ENCODE data around the gene MAP3K12. TPM values are rescaled to one million over a fixed set of nuclear protein-coding genes. Genes with fewer than 3 reads are reported as not detected.

The MAP3K12 gene
- total RNA-seq, 1 donor from 2014 or later = 11.1 TPM

DNA sequence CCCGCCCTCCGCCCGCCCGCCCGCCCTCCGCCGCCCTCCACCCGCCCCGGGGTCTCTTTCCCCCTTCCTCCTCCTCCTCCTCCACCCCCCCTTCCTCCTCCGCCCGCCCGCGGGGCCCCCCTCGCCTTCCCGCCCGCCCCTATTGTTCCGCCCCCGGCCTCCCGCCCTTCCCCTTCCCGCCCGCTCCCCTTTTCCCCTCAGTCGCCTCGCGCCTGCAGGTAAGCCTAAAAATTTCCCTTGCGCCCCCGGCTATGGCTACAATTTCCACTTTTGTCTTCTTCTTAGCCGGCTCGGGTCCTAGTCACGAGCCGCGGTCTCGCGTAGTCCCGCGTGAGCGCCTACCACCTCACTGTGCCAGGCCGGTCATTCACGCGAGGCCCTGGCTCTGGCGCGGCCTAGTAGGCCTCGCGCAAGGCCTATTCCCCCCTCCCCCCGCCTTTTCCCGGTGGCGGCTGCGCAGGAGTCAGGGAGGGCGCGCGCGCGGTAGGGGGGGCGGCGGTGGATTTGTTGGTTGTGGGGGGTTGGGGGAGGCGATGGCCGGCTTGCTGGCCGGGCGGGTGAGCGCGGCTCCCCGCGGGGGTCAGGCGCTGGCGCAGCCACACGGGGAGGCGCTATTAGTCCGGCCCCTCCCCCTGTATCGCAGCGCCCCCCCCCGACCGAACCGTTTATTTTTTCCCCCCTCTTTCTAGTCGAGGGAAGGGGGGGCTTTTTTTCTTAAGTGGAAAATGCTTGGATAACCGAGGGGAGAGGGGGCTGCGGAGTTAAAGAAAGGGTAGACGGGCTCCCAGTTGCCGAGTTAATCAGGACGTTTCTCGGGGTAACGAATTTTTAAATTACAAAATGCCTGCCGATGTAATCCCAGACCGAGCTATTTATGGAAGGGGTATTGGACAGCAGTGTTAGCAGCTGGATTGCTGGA lies 46.8 kb downstream of the MAP3K12 start:
- Histone ChIP-seq H3K4me2 (ENCODE audit: low read length) (peak overlapping the region; percentile 96), H4K20me1 (ENCODE audit: insufficient read depth, low read length) (peaks cover 48% of the 10 kb centered on the region), H3K4me3 (ENCODE audit: insufficient read depth, low read depth, low read length) (peak overlapping the region; percentile 100), H3K4me1 (ENCODE audit: insufficient read depth, low read length) (peaks cover 10% of the 10 kb centered on the region), H2AFZ (ENCODE audit: low read depth, low read length) (no peak overlapping the region), H3K27me3 (ENCODE audit: insufficient read depth, low read length) (no peaks in the 10 kb centered on the region), H3K79me2 (ENCODE audit: insufficient read depth, low read length) (peaks cover 53% of the 10 kb centered on the region), H3K9ac (ENCODE audit: low read length) (peak overlapping the region; percentile 99), H3K9me3 (ENCODE audit: insufficient read depth, low read depth, low read length) (no peaks in the 10 kb centered on the region), H3K27ac (ENCODE audit: low read depth, low read length) (peak overlapping the region; percentile 94), H3K36me3 (ENCODE audit: insufficient read depth, low read length) (peaks cover 41% of the 10 kb centered on the region)
- TF ChIP-seq EZH2 (IDR thresholded peaks at IDR 0.05; ENCODE audit: insufficient read depth, low read length) = no peak
- TF ChIP-seq, protein P1, sequence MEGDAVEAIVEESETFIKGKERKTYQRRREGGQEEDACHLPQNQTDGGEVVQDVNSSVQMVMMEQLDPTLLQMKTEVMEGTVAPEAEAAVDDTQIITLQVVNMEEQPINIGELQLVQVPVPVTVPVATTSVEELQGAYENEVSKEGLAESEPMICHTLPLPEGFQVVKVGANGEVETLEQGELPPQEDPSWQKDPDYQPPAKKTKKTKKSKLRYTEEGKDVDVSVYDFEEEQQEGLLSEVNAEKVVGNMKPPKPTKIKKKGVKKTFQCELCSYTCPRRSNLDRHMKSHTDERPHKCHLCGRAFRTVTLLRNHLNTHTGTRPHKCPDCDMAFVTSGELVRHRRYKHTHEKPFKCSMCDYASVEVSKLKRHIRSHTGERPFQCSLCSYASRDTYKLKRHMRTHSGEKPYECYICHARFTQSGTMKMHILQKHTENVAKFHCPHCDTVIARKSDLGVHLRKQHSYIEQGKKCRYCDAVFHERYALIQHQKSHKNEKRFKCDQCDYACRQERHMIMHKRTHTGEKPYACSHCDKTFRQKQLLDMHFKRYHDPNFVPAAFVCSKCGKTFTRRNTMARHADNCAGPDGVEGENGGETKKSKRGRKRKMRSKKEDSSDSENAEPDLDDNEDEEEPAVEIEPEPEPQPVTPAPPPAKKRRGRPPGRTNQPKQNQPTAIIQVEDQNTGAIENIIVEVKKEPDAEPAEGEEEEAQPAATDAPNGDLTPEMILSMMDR (IDR thresholded peaks at IDR 0.05; ENCODE audit: insufficient read depth, low read depth, low read length) = no peak
- H3K9me3 Mint-ChIP-seq (ENCODE audit: unreplicated experiment) = no peaks in the 10 kb centered on the region
- no peaks in the 10 kb centered on the region for H3K27me3 Mint-ChIP-seq (ENCODE audit: low read depth, unreplicated experiment)
- H3K27ac Mint-ChIP-seq (ENCODE audit: unreplicated experiment) = peak overlapping the region; percentile 95
- DNase-seq (ENCODE audit: low read depth) (peak; percentile 75), FAIRE-seq (no peak)
- peaks cover 8% of the 10 kb centered on the region for H3K4me1 Mint-ChIP-seq (ENCODE audit: low read depth, unreplicated experiment)
- peak overlapping the region; percentile 98 for H3K4me3 Mint-ChIP-seq (ENCODE audit: unreplicated experiment)
- peaks cover 18% of the 10 kb centered on the region for H3K36me3 Mint-ChIP-seq (ENCODE audit: low read depth, unreplicated experiment)

DNA sequence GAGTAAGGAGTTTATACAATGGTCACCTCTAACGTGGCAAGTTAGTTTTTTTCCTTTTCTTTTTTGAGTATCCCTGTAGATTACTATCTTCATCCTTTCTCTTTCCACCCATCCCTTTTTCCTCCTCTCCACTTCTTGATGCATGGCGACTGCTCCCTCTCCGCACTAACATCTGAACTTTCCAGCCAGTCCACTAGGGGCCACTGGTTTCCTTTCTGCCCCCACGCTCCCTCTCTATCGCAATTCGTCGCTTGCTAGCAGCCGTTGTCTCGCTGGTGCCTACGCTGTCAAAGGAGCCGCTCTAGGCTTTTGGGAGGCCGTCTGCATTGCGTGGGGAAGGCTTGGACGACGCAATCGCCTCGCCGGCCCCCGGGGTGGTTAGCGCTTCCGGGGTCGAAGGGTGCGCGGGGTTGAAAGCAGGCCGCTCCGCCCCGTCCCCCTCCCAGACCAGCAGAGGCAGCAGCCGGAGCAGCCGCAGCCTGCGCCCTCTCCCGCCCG lies 47.5 kb downstream of the MAP3K12 start, which contains the start of gene PCBP2:
Gene PCBP2, plus strand, starts transcription at position 442 of the 498 bp plus-strand sequence. CDS start 2,699 bp downstream, outside the sequence.
- H3K9me3 ChIP-seq (ENCODE audit: insufficient read depth, low read depth, low read length) = no peaks in the 10 kb centered on the region
- peak within 1 kb of the TSS; percentile 96 for H3K4me2 ChIP-seq (ENCODE audit: low read length)
- H2AFZ ChIP-seq (ENCODE audit: low read depth, low read length) = no peak within 1 kb of the TSS
- peaks cover 8% of the 10 kb centered on the region for H3K4me1 Mint-ChIP-seq (ENCODE audit: low read depth, unreplicated experiment)
- H3K27ac Mint-ChIP-seq (ENCODE audit: unreplicated experiment) = peak within 1 kb of the TSS; percentile 95
- peak within 1 kb of the TSS; percentile 99 for H3K9ac ChIP-seq (ENCODE audit: low read length)
- H3K4me3 ChIP-seq (ENCODE audit: insufficient read depth, low read depth, low read length) = peak within 1 kb of the TSS; percentile 100
- no peaks in the 10 kb centered on the region for H3K27me3 Mint-ChIP-seq (ENCODE audit: low read depth, unreplicated experiment)
- FAIRE-seq (no peak), DNase-seq (ENCODE audit: low read depth) (peak; percentile 99)
- no peaks in the 10 kb centered on the region for H3K27me3 ChIP-seq (ENCODE audit: insufficient read depth, low read length)
- peaks cover 41% of the 10 kb centered on the region for H4K20me1 ChIP-seq (ENCODE audit: insufficient read depth, low read length)
- H3K36me3 Mint-ChIP-seq (ENCODE audit: low read depth, unreplicated experiment) = peaks cover 18% of the 10 kb centered on the region
- H3K4me3 Mint-ChIP-seq (ENCODE audit: unreplicated experiment) = peak within 1 kb of the TSS; percentile 98
- TF ChIP-seq, protein P1 (IDR thresholded peaks at IDR 0.05; ENCODE audit: insufficient read depth, low read depth, low read length) = peak; percentile 81
- no peak for TF ChIP-seq EZH2 (IDR thresholded peaks at IDR 0.05; ENCODE audit: insufficient read depth, low read length)
- H3K79me2 ChIP-seq (ENCODE audit: insufficient read depth, low read length) = peaks cover 46% of the 10 kb centered on the region
- H3K36me3 ChIP-seq (ENCODE audit: insufficient read depth, low read length) = peaks cover 35% of the 10 kb centered on the region
- H3K27ac ChIP-seq (ENCODE audit: low read depth, low read length) = peak within 1 kb of the TSS; percentile 94
- no peaks in the 10 kb centered on the region for H3K9me3 Mint-ChIP-seq (ENCODE audit: unreplicated experiment)
- H3K4me1 ChIP-seq (ENCODE audit: insufficient read depth, low read length) = peaks cover 10% of the 10 kb centered on the region
